Ovary (tissue), 9 donors: ENCODE results near the gene FALEC. TPM values are rescaled to one million over a fixed set of nuclear protein-coding genes. Genes with fewer than 3 reads are reported as not detected.

Source experiments
- DNase-seq, 5 donors: peaks; one replicate each; pipeline ENCODE4 v3.0.0-alpha.2; 2019 to 2020
- H3K27ac ChIP-seq, 2 donors: fragments of 200-600 bp; one replicate each; pipeline versions ENCODE4 v1.5.1 to v1.8.0; 2019 to 2022
- H3K27me3 ChIP-seq: fragments of 200-600 bp; one replicate; pipeline ENCODE4 v1.8.0; 2022
- H3K36me3 ChIP-seq: fragments of 200-600 bp; sonication (generic); one replicate; pipeline ENCODE4 v1.5.1; 2019
- H3K4me1 ChIP-seq: one replicate; pipeline ENCODE4 v1.8.1; 2013; ENCODE audit warnings: mild to moderate bottlenecking, moderate library complexity; ENCODE audit not compliant: insufficient read depth
- H3K4me3 ChIP-seq: fragments of 200-600 bp; sonication (generic); one replicate; pipeline ENCODE4 v1.5.1; 2017
- H3K9me3 ChIP-seq, 2 donors: fragments of 200-600 bp in 1 of 2; sonication (generic) in 1 of 2; one replicate each; pipeline versions ENCODE4 v1.5.1 to v1.8.1; 2013 to 2019; ENCODE audit warnings: mild to moderate bottlenecking in 1 of 2, moderate library complexity in 1 of 2
- EP300 ChIP-seq: sonication (generic); formaldehyde crosslinking; IDR thresholded peaks from one replicate; pipeline ENCODE4 v1.6.1; 2017; ENCODE audit warnings: antibody characterized with exemption
- POLR2A ChIP-seq: fragments of 450-650 bp; IDR thresholded peaks from one replicate; pipeline ENCODE4 v1.6.1; 2017; ENCODE audit warnings: antibody characterized with exemption, mild to moderate bottlenecking, moderate library complexity
- WGBS, 3 donors: extraction: QIAGEN DNeasy Blood & Tissue Kit in 1 of 3; methylation state at CpG; one replicate each; pipeline versions ENCODE4 v1.1.5 to v1.1.7; 2013 to 2017; 5-methylcytosine and 5-hydroxymethylcytosine counted together
- intact Hi-C, 4 donors: fragments of 100-400 bp; cut with DNase I; formaldehyde crosslinking; loops; one replicate each; pipeline versions ENCODE4 v1.11.0 to v1.15.1; 2022 to 2023
- polyA plus RNA-seq, 2 donors: library from polyadenylated mRNA; stranded (reverse); fragments of 200-250 nt in 1 of 2; fragments of 350-450 nt in 1 of 2; fragmentation: Illumina TruSeq in 1 of 2; extraction: RNeasy Lipid Tissue Mini Kit (QIAGEN cat#74804) in 1 of 2; gene quantifications; one replicate each; pipeline ENCODE4 v1.2.3, GENCODE V29; 2013 to 2014
- total RNA-seq, 7 donors: library from RNA; depleted of rRNA in 2 of 7; stranded (reverse); fragments of >200 nt in 2 of 7; fragmentation: NEBNext Ultra II Directional in 3 of 7; extraction: Animal tissue kit (Norgen Biotek cat#: 25700) in 3 of 7; gene quantifications; one replicate each; pipeline versions ENCODE4 v1.1.0 to v1.2.4, GENCODE V29; 2016 to 2023
- TF ChIP-seq, protein P1 (sequence below), 3 donors: fragments of 450-650 bp in 2 of 3; fragments of 200-600 bp in 1 of 3; IDR thresholded peaks; one replicate each; pipeline versions ENCODE4 v1.5.1 to v1.8.0; 2016 to 2022; ENCODE audit warnings: antibody characterized with exemption in 3 of 3, mild to moderate bottlenecking in 1 of 3
- donor health status: DM: no; HTN: no; CAD: no; lungs with moderate emphysema.
- donor health status: DM: no; HTN: no; CAD: no.
- donor health status: Bipolar disorder and iron deficiency.
- donor health status: DM: yes; HTN: yes; CAD: no.
- donor health status: DM: no; HTN: no; CAD: no.
- donor health status: DM: yes; HTN: yes; CAD: no.

FALEC gene
- total and polyA plus RNA-seq, 9 donors = 0.51 to 1.7 (median 0.77) TPM; not detected in 5

DNA sequence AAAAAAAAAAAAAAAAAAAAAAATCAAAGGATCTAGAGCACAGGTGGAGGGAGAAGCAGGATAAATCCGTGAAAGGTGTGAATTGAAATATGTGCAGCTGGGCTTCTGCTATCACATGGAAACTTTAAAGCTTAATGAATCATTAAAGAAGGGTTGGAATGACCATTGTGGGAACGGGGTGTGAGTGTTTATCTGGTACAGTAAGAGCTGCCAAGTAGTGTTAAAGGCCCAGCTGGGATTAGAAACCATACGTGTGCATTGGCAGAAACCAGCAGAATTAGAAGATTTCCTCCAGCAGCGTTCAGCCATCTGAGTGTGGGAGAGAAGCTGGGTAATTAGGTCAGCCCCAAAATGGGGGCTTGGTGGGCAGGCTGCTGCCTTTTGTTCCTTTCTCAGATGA is 13.5 kb downstream of the FALEC start:
- 2 to 7% (median 4%) methylated on average over 4 of the region's 4 CpGs for WGBS, 3 donors

DNA sequence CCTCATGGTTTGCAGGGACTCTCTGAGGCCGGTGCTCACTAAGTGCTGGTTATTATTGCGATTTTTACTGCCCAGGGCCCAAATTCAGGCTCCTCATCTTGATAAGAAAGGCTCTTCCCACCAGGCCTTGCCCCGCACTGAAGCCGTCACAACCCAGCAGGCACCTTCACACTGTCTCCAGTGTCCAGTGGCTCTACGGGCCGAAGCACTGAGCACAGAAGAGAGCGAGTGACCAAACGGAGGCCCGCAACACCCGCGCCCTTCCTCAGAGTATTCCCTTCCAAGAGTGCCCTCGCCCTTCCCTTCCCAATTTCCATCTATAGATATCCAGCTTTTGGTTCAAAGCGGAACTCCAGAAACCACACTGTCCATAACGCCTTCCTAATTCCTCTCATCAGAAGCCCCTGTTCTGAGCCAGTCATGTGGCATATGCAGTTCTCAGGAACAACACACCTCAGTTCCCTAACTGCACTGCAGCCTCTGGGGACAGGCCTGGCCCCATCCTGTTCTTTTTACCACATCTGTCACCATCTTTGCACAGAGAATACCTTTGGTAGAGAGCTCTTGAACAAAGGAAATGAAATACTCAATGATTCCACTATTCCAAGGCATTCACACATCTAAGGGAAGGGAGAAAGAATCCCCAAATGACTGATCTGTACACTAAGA is 15.1 kb downstream of the FALEC start:
- no peak for DNase-seq
- H3K4me3 ChIP-seq = no peak overlapping the region
- WGBS, 3 donors = 96 to 97% (median 96%) methylated on average over 14 of the region's 14 CpGs
- no peak overlapping the region for H3K27ac ChIP-seq
- intact Hi-C loops = loop anchor here in 3 of 4 donors (5.0 to 10.0 kb wide), 3 partner anchors 58 to 66 kb away; no protein-coding TSS in a partner anchor
- TF ChIP-seq EP300 (no peak), POLR2A (no peak)
- TF ChIP-seq, protein P1, sequence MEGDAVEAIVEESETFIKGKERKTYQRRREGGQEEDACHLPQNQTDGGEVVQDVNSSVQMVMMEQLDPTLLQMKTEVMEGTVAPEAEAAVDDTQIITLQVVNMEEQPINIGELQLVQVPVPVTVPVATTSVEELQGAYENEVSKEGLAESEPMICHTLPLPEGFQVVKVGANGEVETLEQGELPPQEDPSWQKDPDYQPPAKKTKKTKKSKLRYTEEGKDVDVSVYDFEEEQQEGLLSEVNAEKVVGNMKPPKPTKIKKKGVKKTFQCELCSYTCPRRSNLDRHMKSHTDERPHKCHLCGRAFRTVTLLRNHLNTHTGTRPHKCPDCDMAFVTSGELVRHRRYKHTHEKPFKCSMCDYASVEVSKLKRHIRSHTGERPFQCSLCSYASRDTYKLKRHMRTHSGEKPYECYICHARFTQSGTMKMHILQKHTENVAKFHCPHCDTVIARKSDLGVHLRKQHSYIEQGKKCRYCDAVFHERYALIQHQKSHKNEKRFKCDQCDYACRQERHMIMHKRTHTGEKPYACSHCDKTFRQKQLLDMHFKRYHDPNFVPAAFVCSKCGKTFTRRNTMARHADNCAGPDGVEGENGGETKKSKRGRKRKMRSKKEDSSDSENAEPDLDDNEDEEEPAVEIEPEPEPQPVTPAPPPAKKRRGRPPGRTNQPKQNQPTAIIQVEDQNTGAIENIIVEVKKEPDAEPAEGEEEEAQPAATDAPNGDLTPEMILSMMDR (IDR thresholded peaks at IDR 0.05) = no peak
- no peaks in the 10 kb centered on the region for H3K27me3 ChIP-seq
- H3K4me1 ChIP-seq = no peaks in the 10 kb centered on the region
- H3K9me3 ChIP-seq = no peaks in the 10 kb centered on the region
- H3K36me3 ChIP-seq = no peaks in the 10 kb centered on the region

More for the DNA sequence above, 13.5 kb downstream of the FALEC start:
- no peak for TF ChIP-seq POLR2A
- TF ChIP-seq EP300 = no peak
- TF ChIP-seq, protein P1 (IDR thresholded peaks at IDR 0.05) = no peak
- no peak overlapping the region for H3K27ac ChIP-seq
- DNase-seq = peak in 1 of 5 donors; percentile 25
- H3K27me3 ChIP-seq = no peaks in the 10 kb centered on the region
- H3K4me3 ChIP-seq = no peak overlapping the region
- intact Hi-C loops = no loop called here
- no peaks in the 10 kb centered on the region for H3K4me1 ChIP-seq
- no peaks in the 10 kb centered on the region for H3K36me3 ChIP-seq
- H3K9me3 ChIP-seq = no peaks in the 10 kb centered on the region

DNA sequence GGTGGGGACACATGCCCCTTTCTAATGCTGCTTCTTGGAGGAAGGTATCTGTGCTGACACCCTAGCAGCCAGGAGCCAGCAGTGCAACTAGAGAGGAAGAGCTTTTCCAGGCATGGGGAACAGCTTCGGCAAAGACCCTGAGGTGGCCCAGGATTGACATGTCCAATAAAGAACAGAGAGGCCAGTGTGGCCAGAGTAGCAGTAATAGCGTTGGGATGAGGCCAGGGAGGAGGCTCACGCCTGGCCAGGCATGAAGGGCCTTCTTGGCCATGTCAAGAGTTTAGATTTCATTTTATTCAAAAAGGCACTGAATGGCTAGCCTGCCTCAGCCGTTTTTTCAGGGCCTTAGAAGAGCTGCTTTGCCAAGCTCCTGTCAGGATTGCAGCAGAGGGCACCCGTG is 17.3 kb downstream of the FALEC start:
- Histone ChIP-seq H3K4me3 (no peak overlapping the region), H3K36me3 (no peaks in the 10 kb centered on the region), H3K4me1 (no peaks in the 10 kb centered on the region), H3K27ac (no peak overlapping the region), H3K9me3 (no peaks in the 10 kb centered on the region), H3K27me3 (no peaks in the 10 kb centered on the region)
- no peak for TF ChIP-seq POLR2A
- TF ChIP-seq, protein P1 (IDR thresholded peaks at IDR 0.05) = peak in 1 of 3 donors; percentile 2
- TF ChIP-seq EP300 = no peak
- 28 to 42% (median 38%) methylated on average over 5 of the region's 5 CpGs for WGBS, 3 donors
- no peak for DNase-seq
- intact Hi-C loops = loop anchor here in 3 of 4 donors (5.0 to 10.0 kb wide), 3 partner anchors 61 to 68 kb away; no protein-coding TSS in a partner anchor

DNA sequence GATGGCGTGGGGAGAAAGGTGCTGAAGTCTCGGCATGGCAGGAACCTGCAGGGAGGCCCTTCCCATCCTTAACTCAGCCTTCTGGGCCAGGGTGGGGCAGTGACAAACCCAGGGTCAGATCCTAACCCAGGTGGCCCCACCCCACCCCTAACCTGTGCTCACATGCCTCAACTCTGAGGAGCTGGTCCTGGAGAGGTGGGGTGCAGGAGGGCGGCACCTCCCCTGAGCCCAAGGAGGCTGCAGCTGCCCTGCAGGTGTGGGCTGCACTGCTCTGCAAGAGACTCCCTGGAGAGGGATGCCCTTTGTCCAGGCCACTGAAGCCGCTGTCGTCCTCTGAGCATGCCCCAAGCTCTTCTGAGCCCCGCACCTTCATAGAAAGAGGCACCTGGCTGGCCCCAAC is 18.4 kb downstream of the FALEC start:
- H3K9me3 ChIP-seq = no peaks in the 10 kb centered on the region
- TF ChIP-seq, protein P1 (IDR thresholded peaks at IDR 0.05) = no peak
- TF ChIP-seq POLR2A (no peak), EP300 (no peak)
- 95 to 98% (median 96%) methylated on average over 5 to 6 of the region's 6 CpGs for WGBS, 3 donors
- no peak for DNase-seq
- H3K27ac ChIP-seq = no peak overlapping the region
- no peaks in the 10 kb centered on the region for H3K27me3 ChIP-seq
- H3K4me1 ChIP-seq = no peaks in the 10 kb centered on the region
- H3K36me3 ChIP-seq = no peaks in the 10 kb centered on the region
- intact Hi-C loops = loop anchor here in 3 of 4 donors (5.0 to 10.0 kb wide), 3 partner anchors 62 to 69 kb away; no protein-coding TSS in a partner anchor
- no peak overlapping the region for H3K4me3 ChIP-seq
